NCI-H748 (cell line): ENCODE data around the gene PLA2G2E.
"Not testable (repeated sequence)": the region's sequence is repeated elsewhere in the genome, so short reads cannot be mapped to it uniquely, and the experiment has no call there.

ENCODE experiments used
- DNase-seq: peaks from one replicate; lab custom pipeline; 2025; ENCODE audit not compliant: unreplicated experiment; lab: John Stamatoyannopoulos, UW

Gene PLA2G2E

GRCh38 chr1:19934336-19934735 is 10.9 kb upstream of the PLA2G2E start:
- no peak for DNase-seq

- no peak for DNase-seq
Observed at GRCh38 chr1:19932866-19933265, 9.4 kb upstream of the PLA2G2E start.

- not testable (repeated sequence) for DNase-seq
Observed at GRCh38 chr1:19927130-19927421, 3.7 kb upstream of the PLA2G2E start.

- DNase-seq: no peak
Observed at GRCh38 chr1:19926296-19927129, 3.1 kb upstream of the PLA2G2E start.

GRCh38 chr1:19925342-19926070 is 2.1 kb upstream of the PLA2G2E start:
- DNase-seq: no peak

GRCh38 chr1:19923953-19924346 is 533 bp upstream of the PLA2G2E start:
- DNase-seq: no peak

GRCh38 chr1:19922015-19922688 is 1.3 kb downstream of the PLA2G2E start:
- DNase-seq: no peak

- peak; percentile 42 for DNase-seq
Observed at GRCh38 chr1:19921310-19921709, 2.1 kb downstream of the PLA2G2E start.

GRCh38 chr1:19920132-19920710 is 3.2 kb downstream of the PLA2G2E start:
- no peak for DNase-seq

GRCh38 chr1:19918057-19918456 is 5.4 kb downstream of the PLA2G2E start:
- DNase-seq: peak; percentile 61

- DNase-seq: no peak
Observed at GRCh38 chr1:19910650-19911049, 12.8 kb downstream of the PLA2G2E start.

- no peak for DNase-seq
Observed at GRCh38 chr1:19909971-19910370, 13.4 kb downstream of the PLA2G2E start.

- no peak for DNase-seq
Observed at GRCh38 chr1:19909392-19909791, 14.0 kb downstream of the PLA2G2E start.

GRCh38 chr1:19907456-19907855 is 16.0 kb downstream of the PLA2G2E start:
- DNase-seq: no peak

GRCh38 chr1:19903621-19904020 is 19.8 kb downstream of the PLA2G2E start:
- no peak for DNase-seq

- no peak for DNase-seq
Observed at GRCh38 chr1:19901653-19902052, 21.8 kb downstream of the PLA2G2E start.

- DNase-seq: no peak
Observed at GRCh38 chr1:19894218-19894617, 29.2 kb downstream of the PLA2G2E start.

- no peak for DNase-seq
Observed at GRCh38 chr1:19893687-19894086, 29.7 kb downstream of the PLA2G2E start.

- no peak for DNase-seq
Observed at GRCh38 chr1:19892628-19893168, 30.7 kb downstream of the PLA2G2E start.

GRCh38 chr1:19892129-19892528 is 31.3 kb downstream of the PLA2G2E start:
- no peak for DNase-seq

GRCh38 chr1:19889656-19890055 is 33.8 kb downstream of the PLA2G2E start:
- DNase-seq: no peak
